ENCODE measurements around the gene CD7.

DNA sequence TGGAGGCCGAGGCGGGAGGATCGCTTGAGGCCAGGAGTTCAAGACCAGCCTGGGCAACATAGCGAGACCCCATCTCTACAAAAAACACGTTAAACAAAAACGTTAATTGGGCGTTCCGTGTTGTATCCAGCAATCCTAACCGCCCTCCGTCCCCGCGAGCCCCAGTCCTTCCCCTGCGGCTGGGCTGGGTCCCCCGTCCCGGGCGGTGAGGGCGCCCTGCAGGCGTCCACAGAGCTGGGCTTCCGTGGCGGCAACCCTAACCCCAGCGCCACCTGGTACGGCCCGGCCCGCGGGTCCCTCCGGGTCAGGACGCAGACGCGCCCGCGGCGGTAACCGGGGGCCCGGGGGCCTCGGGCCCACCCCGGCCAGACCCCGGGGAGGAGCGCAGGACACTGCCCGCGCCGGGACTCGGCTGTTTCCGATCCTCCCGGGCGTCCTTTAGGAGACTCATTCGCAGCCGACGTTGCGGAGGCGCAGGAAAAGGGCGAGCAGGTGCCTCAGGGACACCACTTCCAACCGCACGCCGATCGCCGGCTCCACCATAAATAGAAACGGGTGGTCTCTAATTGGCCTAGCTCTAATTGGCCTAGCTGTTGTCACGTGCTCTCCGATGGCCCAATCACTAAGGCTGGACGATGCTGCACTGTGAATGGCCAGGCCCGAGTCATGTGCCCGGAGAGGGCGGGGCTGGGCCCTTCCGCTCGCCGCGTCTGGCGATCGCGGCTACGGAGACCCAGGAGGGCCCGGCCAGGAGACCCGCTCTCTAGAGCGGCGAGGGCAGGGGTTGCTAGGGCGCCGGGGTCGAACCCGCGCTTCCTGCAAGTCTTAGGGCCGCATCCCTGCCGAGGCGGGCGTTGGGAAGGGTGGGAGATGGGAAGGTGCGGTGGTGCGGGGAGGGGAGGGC is 24.9 kb downstream of the CD7 start:
- TF ChIP-seq, protein P1, sequence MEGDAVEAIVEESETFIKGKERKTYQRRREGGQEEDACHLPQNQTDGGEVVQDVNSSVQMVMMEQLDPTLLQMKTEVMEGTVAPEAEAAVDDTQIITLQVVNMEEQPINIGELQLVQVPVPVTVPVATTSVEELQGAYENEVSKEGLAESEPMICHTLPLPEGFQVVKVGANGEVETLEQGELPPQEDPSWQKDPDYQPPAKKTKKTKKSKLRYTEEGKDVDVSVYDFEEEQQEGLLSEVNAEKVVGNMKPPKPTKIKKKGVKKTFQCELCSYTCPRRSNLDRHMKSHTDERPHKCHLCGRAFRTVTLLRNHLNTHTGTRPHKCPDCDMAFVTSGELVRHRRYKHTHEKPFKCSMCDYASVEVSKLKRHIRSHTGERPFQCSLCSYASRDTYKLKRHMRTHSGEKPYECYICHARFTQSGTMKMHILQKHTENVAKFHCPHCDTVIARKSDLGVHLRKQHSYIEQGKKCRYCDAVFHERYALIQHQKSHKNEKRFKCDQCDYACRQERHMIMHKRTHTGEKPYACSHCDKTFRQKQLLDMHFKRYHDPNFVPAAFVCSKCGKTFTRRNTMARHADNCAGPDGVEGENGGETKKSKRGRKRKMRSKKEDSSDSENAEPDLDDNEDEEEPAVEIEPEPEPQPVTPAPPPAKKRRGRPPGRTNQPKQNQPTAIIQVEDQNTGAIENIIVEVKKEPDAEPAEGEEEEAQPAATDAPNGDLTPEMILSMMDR (IDR thresholded peaks at IDR 0.05) = no peak
- TF ChIP-seq EZH2 (IDR thresholded peaks at IDR 0.05; ENCODE audit: borderline replicate concordance, insufficient read depth, low read depth, low read length, poor library complexity, severe bottlenecking) = no peak
